DMS79 (cell line): ENCODE data around the gene SERPINA12.

ENCODE experiments used
- DNase-seq: peaks from one replicate; lab custom pipeline; 2025; lab: John Stamatoyannopoulos, UW

The SERPINA12 gene

GRCh38 chr14:94464290-94464689, 45.0 kb downstream of the SERPINA12 start:
- no peak for DNase-seq

- DNase-seq = no peak
Observed at GRCh38 chr14:94462763-94463572, 46.3 kb downstream of the SERPINA12 start.

DNA sequence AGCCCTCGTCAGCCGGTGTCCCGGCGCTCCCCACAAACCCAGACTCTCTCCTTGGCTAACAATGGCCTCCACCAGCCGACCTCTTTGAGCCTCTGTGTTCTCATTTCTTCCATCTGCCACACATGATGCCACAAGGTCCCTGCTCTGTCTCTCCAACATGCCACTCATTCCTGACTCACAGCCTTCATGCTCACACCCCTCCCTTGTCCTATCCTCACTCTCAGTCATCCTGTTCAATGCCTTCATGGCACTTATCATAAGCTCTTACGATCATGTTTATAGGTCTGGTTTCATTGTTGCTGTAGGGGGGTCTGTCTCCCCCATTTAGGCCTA, 47.1 kb downstream of the SERPINA12 start:
- no peak for DNase-seq

GRCh38 chr14:94461526-94462218, 47.6 kb downstream of the SERPINA12 start:
- no peak for DNase-seq

DNA sequence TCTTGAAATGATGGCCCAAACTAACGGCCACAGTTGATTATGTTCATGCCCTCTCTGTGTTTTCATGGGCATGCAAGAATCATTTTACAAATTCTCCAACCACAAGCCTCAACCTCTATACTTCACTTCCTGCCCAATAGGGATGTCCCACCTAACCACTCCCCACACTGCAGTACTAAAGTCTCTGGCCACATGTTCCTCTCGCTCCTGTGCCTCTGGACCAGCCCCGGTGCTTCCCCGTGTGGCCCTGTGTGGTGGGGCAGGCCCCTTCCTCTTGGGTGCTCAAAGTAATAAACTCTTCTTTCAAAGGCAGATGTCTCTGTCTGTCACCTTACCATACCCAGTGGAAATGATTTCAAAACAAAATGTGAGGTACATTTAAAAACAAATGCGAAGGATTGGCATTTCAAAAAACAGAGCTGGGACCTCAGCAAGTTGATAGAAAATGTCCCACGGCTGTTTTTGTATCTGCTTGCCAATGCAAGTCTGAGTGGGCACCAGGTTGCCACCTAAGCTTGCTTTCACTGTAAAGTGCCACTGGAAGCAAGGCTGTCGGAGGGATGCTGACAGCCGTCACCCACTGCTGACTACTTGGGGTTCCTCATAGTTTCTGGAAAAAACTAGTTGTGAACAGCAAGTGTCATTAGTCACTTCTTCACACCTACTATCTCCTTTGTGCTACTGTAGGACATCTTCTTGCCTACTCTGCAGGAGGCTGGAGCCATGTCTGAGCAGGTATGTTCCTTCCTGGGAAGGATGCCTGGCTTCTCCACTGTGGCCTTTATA, 48.4 kb downstream of the SERPINA12 start:
- DNase-seq = no peak

- DNase-seq = no peak
Observed at GRCh38 chr14:94458558-94459205, 50.6 kb downstream of the SERPINA12 start.

DNA sequence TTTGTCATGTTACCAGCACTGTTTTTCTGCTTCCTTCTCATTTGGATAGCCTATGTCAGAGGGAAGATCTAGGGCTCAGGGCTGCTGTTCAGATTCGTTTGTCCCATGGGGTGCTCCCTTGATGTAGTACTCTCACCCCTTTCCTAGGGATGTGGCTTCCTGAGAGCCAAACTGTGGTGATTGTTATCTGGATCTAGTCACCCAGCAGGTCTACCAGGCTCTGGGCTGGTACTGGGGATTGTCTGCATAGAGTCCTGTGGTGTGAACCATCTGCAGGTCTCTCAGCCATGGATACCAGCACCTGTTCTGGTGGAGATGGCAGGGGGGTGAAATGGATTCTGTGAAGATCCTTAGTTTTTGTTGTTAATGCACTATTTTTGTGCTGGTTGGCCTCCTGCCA, 51.2 kb downstream of the SERPINA12 start:
- no peak for DNase-seq

DNA sequence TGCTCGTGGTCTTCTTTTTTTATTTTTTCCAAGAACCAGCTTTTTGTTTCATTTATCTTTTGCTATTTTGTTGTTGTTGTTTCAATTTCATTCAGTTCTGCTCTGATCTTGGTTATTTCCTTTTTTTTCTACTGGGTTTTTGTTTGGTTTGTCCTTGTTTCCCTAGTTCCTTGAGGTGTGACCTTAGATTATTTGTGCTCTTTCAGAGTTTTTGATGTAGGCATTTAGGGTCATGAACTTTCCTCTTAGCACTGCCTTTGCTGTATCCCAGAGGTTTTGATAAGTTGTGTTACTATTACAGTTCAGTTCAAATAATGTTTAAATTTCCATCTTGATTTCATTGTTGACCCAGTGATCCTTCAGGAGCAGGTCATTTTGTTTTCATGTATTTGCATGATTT, 53.3 kb downstream of the SERPINA12 start:
- DNase-seq = no peak

GRCh38 chr14:94451826-94452225, 57.4 kb downstream of the SERPINA12 start:
- no peak for DNase-seq

DNA sequence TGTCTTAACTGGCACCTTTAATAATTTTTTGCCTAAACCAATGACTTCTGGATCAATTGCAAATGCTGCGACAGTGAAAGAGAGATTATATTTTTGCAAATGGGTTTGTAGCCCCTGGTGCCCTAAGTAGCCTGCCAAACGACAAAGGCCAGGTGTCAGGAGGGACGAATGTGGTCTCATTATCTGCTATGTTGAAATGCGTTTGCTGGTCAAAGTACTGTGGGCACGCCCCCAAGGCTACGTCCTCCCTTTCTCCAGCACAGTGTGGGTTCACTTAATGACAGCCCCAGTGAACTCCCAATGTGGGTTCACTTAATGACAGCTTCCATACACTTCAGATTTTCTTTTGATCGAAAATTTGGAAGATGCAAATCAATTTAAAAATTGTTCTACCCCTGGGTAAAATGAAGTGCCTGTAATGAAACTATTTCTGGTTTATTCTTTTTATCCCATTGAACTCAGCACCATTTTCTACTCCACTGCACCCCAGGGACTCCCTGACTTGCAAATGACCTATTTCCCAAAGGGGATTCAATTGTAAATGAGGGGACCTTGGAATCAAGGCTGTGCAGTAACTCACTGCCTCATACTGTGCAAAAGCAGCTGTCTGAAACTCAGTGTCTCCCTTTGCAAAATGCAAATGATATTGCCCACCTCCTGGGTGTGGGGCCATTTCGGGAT, 58.0 kb downstream of the SERPINA12 start:
- DNase-seq = no peak

- DNase-seq = no peak
Observed at GRCh38 chr14:94450722-94451090, 58.6 kb downstream of the SERPINA12 start.

DNA sequence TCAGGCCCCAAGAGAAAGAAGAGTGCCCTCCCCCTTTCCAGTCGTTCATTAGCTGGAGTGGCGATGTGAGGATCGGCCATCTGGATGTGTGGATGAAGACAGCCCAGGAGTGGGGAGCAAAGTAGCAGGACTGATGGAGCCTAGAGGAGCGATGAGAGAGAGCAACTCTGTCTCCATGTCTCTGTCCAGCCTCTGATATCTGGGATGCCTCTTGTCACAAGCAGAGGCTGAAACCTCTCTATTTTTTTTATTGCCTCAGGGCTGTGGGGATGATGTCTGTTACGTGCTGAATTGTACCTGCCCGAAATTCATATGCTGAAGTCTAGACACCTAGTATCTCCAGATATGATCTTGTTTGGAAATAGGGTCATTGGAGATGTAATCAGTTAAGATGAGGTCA, 59.3 kb downstream of the SERPINA12 start:
- DNase-seq = no peak

DNA sequence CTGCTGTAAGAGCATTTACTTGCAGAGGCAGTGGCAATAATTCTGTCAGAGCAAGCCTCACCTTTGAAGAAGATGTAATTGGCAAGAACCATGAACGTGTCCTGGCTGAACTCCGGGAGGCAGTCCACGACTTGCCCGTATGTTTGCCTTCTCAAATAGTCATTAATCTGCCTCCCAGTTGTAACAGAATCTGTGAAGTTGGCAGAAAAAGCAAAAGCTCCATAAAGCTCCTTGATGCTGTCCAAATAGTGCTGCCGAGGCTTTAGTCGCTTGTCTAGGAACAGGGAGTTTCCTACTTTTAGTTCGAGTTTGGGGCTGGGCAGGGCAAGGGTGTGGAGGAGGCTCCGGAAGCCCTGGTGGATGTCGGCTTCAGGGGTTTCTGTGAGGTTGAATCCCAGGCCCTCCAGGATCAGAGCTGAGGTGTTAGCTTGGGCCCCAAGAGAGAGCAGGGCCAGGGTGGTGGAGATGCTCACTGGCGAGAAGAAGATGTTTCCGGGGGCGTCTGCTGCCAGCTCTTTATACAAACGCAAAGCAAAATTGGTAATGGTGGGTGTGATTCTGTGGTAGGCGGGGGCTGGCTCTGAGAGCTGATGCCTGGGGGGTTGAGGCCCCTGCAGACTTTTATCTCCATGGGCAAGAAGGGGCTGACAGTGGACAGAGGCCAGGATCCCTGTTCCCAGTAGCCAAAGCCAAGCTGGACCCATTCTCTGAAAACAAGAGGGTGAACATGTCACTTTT, 61.0 kb downstream of the SERPINA12 start:
- DNase-seq = no peak

- DNase-seq = no peak
Observed at GRCh38 chr14:94447206-94447605, 62.1 kb downstream of the SERPINA12 start.

DNA sequence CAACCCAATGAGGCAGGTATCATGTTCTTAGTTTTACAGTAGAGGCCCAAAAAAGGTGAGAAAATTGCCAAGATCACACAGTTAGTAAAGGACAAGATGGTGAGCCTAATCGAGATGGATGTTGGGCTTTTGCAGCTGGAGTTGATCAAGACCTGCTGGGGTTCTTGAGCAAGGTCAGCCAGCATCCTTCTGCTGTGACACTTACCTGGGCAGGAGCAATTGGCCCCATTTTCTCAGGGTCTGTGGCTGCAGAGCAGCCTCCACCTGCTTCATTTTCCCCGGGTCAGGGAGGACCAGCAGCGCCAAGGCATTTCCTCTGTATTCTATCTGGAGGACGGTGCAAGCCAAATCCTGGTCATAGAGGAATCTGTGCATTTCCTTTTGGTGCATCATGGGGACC, 63.1 kb downstream of the SERPINA12 start:
- DNase-seq = no peak

- no peak for DNase-seq
Observed at GRCh38 chr14:94445003-94445402, 64.3 kb downstream of the SERPINA12 start.

- DNase-seq = no peak
Observed at GRCh38 chr14:94441531-94442205, 67.6 kb downstream of the SERPINA12 start.

GRCh38 chr14:94441130-94441529, 68.1 kb downstream of the SERPINA12 start:
- DNase-seq = no peak

DNA sequence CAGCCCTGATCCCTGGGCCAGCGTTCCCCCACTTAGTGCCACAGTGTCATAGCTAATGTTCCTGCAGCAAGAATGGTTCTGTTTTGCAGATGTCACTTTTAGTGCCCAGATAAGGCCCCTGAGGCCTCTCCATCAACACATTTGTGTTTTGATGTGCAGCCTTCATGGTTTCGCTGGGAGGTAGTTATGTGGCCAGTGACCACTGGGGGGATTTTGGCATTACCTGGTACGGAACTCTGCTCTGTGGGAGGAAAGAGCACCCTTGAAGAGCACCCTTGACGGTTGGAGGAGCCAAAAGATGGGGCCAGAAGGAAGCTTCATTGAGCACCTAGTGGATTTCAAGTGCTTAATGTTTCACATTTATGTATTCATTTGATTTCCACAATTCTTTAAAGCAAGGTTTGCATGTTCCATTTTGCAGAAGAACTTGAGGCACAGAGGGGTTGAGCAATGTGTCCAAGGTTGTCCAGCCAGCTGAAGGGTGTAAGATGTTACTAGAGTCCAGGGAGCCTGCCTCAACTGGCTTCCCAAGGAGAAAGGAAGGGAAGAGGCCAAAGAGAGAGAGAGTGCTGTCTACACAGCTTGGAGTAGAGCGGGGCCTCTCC, 69.7 kb downstream of the SERPINA12 start:
- no peak for DNase-seq
